VCaP (cell line): ENCODE data around the gene CHGA.

Experiments
- H3K27ac ChIP-seq: fragments of 450-650 bp; 2 replicates; pipeline ENCODE4 v1.5.1; 2017
- TF ChIP-seq, protein P1 (sequence below): fragments of 450-650 bp; conservative IDR thresholded peaks from 2 replicates; pipeline ENCODE4 v1.5.1; 2017; ENCODE audit warnings: mild to moderate bottlenecking, moderate library complexity

The CHGA gene

DNA sequence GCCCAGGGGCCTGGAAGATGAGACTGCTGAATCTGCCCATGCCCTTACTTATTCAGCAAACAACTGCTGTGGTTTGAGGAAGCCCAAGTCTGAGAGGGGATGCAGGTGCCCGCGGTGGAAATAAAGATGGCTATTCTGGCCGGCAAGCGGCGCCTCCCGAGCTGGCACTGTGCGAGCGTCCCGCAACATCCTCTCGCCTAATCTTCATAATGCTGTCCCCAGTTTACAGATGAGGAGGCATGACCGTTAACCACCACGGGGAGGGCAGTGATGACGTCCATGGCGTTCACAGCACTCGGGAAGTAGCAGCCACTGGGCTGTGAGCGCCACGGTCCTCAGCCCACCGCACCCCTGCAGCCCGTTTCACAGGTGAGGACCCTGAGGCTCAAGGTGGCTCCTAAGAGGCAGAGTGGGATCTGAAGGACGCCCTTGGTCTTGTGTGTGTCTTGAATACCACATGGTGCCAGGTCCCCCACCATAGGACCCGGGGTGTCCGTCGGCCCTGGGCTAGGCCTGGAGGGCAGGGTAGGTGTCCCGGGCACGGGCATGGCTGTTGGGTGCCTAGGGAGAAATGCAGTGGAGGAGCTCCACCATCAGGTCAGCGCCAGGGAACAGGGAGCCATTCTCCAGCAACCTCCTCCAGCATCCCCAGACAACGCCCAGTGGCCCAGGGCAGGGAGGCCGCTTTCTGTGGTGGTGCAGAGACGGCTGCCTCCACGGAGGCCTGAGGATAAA lies 20.2 kb downstream of the CHGA start:
- TF ChIP-seq, protein P1, sequence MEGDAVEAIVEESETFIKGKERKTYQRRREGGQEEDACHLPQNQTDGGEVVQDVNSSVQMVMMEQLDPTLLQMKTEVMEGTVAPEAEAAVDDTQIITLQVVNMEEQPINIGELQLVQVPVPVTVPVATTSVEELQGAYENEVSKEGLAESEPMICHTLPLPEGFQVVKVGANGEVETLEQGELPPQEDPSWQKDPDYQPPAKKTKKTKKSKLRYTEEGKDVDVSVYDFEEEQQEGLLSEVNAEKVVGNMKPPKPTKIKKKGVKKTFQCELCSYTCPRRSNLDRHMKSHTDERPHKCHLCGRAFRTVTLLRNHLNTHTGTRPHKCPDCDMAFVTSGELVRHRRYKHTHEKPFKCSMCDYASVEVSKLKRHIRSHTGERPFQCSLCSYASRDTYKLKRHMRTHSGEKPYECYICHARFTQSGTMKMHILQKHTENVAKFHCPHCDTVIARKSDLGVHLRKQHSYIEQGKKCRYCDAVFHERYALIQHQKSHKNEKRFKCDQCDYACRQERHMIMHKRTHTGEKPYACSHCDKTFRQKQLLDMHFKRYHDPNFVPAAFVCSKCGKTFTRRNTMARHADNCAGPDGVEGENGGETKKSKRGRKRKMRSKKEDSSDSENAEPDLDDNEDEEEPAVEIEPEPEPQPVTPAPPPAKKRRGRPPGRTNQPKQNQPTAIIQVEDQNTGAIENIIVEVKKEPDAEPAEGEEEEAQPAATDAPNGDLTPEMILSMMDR: no peak
- no peak overlapping the region for H3K27ac ChIP-seq

DNA sequence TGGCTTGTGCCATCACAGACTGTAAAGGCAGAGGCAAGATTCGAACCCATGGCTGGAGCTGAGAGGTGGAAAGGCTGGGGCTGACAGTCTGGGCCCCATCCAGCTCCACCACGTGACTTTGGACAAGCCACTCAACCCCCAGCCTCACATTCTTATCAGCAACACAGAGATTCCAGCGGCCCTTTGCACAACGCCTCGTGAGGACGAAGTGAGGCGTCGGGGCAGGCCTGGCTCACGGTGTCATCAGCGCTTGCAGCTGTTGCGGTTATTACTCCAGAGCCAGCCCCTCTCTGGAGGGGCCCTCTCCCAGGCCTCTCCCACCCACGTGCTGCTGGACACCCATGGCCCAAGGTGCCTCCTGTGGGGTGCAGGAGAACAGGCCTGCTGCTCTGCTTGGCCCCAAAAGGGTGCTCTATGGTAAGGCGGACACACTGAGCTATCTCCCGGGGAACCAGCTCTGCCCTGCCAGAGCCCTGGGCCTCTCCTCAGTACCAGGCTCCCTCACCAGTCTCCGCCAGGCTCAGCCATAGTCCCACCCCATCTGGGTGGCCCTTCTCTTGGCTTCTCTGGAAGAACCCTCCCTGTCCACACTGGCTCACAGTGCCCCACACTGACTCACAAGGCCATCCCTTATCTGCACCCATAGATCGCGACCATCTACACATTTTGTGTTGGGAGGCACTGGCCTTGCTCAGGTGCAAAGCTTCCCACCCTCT lies 21.1 kb downstream of the CHGA start:
- TF ChIP-seq, protein P1: no peak
- no peak overlapping the region for H3K27ac ChIP-seq

DNA sequence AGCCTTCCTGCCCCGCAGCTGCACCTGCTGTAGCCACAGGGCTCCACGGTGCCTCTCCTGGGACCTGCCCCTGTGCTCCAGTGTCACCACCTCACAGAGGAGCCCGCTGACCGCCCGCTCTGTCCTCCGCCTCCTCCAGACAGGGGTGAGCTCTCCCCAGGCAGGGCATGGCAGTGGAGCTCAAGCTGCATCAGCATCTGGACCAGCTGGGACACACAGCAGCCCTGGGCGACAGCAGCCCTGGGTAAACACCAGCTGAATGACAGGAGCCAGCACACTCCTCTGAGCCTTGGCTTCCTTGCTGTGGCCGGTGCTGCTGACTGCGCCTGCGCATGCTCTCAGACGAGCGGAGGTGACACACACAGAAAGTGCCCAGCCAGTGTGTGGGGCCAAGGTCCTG lies 22.0 kb downstream of the CHGA start:
- TF ChIP-seq, protein P1: no peak
- H3K27ac ChIP-seq: no peak overlapping the region

DNA sequence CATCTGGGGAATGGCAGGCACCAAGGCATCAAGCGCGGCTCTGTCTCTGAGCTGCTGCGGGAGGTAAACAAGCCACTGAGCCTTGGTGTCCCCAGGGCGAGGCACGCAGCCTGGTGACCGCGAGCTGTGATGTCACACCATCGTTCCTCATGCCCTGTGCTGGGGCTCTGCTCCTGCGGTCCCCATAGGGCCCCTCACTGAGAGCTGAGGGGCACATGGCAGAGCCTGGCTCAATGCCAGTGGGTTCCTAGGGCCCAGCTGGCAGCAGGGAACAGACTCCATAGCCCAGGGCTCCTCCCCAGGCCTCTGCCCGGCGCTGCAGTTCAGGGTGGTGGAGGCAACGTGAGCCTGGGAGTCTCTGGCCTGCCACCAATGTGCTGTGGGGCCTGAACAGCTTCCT lies 22.6 kb downstream of the CHGA start:
- TF ChIP-seq, protein P1: no peak
- H3K27ac ChIP-seq: peak overlapping the region; percentile 48; the same call in 1 of the 2 replicates

DNA sequence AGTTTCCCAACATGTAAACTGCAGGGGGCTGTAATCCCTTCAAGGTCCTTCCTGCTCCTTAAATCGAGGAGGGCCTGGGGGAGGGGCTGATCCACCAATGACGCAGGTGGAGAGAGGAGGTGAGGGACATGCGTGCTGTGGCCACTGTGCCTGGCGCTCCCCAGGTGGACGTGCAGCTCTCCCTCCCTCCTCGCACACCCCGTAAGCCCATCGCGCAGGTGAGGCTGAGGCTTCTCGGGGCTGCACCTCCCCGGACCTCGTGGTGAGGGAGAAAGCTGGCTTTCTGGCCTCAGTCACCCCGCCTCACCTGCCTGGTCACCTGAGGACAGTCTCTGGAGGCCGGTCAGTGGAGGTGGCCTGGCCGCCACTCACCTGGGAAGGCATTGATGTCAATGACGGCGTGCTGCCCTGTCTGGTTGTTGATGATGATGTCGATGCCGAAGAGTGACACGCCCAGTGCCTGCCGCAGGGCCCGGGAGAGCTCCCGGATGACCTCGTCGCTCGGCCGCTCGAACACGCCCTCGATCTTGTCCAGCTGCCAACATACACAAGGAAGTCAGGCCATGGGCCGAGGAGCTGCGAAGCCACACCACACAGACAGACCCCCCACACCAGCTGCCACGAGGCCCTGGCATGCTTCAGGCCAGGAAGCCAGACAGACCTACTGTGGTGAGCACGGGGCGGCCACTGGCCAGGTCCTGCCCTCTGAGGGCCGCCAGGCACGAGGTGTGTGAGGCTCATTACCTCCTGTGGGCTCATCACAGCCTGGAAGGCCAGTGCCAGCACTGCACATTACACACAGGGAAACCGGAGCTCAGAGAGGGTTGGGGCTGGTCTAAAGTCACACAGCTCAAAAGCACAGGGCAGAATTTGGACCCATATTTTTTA lies 23.3 kb downstream of the CHGA start:
- H3K27ac ChIP-seq: peak overlapping the region; percentile 48; the same call in 1 of the 2 replicates
- TF ChIP-seq, protein P1: no peak

DNA sequence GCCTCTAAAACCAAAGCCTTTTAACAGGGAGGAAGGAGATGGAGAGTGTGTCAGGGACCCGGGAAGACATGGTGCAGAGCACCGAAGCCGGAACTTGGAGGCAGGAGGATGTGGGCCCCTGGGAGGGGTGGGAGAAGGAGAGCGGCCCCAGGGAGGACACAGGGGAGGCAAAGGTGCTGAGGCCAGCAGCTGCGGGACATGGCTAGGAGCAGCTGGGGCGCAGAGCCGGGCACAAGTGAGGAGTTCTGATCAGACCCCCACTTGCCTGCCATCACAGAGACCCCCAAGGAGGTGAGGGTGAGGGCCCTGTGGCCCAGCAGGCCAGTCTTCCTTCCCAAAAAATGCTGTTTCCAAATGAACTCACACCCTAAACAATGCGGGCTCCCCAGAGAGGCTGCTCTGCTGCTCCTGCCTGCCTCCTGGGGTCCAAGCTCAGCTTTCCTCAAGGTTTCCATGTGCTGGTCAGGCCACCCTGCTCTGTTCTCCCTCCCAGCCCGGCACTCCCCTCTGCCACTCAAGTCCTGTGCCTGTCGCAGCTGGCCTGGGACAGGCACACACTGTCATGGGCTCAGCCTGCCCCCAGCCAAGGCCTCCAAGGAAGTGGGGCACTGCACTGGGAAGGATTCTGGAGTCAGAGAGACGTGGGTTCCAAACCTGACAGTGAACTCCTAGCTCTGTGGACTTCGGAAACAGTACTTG lies 24.0 kb downstream of the CHGA start:
- H3K27ac ChIP-seq: peak overlapping the region; percentile 48; the same call in 1 of the 2 replicates
- TF ChIP-seq, protein P1: no peak
